Measurements from ENCODE around the gene ATP6V0A4. TPM values are rescaled to one million over a fixed set of nuclear protein-coding genes. Genes with fewer than 3 reads are reported as not detected.

ATP6V0A4 gene
- total RNA-seq, 4 donors from 2014 or later: not detected

GRCh38 chr7:138668229-138668596 lies 129.8 kb downstream of the ATP6V0A4 start:
- no peak for TF ChIP-seq CTCF (IDR thresholded peaks at IDR 0.05 in 4 of 5, conservative IDR thresholded peaks at IDR 0.05 in 1 of 5)
- no peak for TF ChIP-seq POLR2A (IDR thresholded peaks at IDR 0.05)
- H3K4me3 ChIP-seq: no peak overlapping the region
- H3K27ac ChIP-seq: no peak overlapping the region
- H3K27me3 ChIP-seq: peaks cover 0 to 13% (median 5%) of the 10 kb centered on the region in 3 donors
- H3K4me1 ChIP-seq: no peaks in the 10 kb centered on the region
- intact Hi-C loops (cut with DNase I; ENCODE audit: low total_unique reads): no loop called here
- H3K36me3 ChIP-seq: no peaks in the 10 kb centered on the region
- DNase-seq: no peak
- no peaks in the 10 kb centered on the region for H3K9me3 ChIP-seq
- in situ Hi-C loops (cut with MboI; ENCODE audit: low sequenced_read_pairs in 4 of 4): no loop called here
- ATAC-seq: no peak

- no peaks in the 10 kb centered on the region for H3K4me1 ChIP-seq
- no peaks in the 10 kb centered on the region for H3K9me3 ChIP-seq
- in situ Hi-C loops (cut with MboI; ENCODE audit: low sequenced_read_pairs in 4 of 4) (no loop called here), intact Hi-C loops (cut with DNase I; ENCODE audit: low total_unique reads) (no loop called here)
- peaks cover 0 to 17% (median 5%) of the 10 kb centered on the region in 3 donors for H3K27me3 ChIP-seq
- no peak overlapping the region for H3K4me3 ChIP-seq
- no peaks in the 10 kb centered on the region for H3K36me3 ChIP-seq
- TF ChIP-seq CTCF (IDR thresholded peaks at IDR 0.05 in 4 of 5, conservative IDR thresholded peaks at IDR 0.05 in 1 of 5) (no peak), POLR2A (IDR thresholded peaks at IDR 0.05) (no peak)
- ATAC-seq: no peak
- H3K27ac ChIP-seq: no peak overlapping the region
- no peak for DNase-seq
These were observed 130.3 kb downstream of the ATP6V0A4 start for GRCh38 chr7:138667535-138668228.

GRCh38 chr7:138666385-138666784 lies 131.6 kb downstream of the ATP6V0A4 start:
- no peak overlapping the region for H3K27ac ChIP-seq
- ATAC-seq: no peak
- in situ Hi-C loops (cut with MboI; ENCODE audit: low sequenced_read_pairs in 4 of 4) (no loop called here), intact Hi-C loops (cut with DNase I; ENCODE audit: low total_unique reads) (no loop called here)
- H3K4me3 ChIP-seq: no peak overlapping the region
- TF ChIP-seq POLR2A (IDR thresholded peaks at IDR 0.05): no peak
- TF ChIP-seq CTCF (IDR thresholded peaks at IDR 0.05 in 4 of 5, conservative IDR thresholded peaks at IDR 0.05 in 1 of 5): no peak
- DNase-seq: no peak
- H3K4me1 ChIP-seq: no peaks in the 10 kb centered on the region
- no peaks in the 10 kb centered on the region for H3K9me3 ChIP-seq
- H3K27me3 ChIP-seq: peaks cover 0 to 20% (median 5%) of the 10 kb centered on the region in 3 donors
- no peaks in the 10 kb centered on the region for H3K36me3 ChIP-seq

DNA sequence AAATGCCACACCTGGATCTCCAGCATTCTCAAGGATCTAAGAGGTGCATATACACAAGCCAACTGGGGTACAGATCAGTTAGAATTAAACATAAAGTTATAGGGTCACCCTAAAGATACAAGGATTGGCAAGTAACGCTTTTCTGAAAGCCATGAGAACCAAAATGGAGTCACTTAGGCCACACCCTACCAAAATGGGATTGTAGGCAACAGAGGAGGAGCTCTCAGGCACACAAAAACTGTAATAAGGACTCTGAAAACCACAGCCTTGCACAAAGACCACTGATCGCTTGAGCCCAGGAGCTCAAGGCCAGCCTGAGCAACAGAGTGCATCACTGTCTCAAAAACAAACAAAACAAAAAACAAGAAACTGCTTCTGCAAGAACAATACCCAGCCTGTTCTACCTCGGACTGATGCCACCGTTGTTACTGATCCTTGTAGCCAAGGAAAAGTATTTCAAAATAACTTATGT lies 132.3 kb downstream of the ATP6V0A4 start:
- intact Hi-C loops (cut with DNase I; ENCODE audit: low total_unique reads): no loop called here
- Histone ChIP-seq H3K27me3 (peaks cover 0 to 20% (median 5%) of the 10 kb centered on the region in 3 donors), H3K4me1 (no peaks in the 10 kb centered on the region), H3K27ac (no peak overlapping the region), H3K36me3 (no peaks in the 10 kb centered on the region), H3K9me3 (no peaks in the 10 kb centered on the region), H3K4me3 (no peak overlapping the region)
- TF ChIP-seq POLR2A (IDR thresholded peaks at IDR 0.05): no peak
- TF ChIP-seq CTCF (IDR thresholded peaks at IDR 0.05 in 4 of 5, conservative IDR thresholded peaks at IDR 0.05 in 1 of 5): no peak
- in situ Hi-C loops (cut with MboI; ENCODE audit: low sequenced_read_pairs in 4 of 4): no loop called here
- DNase-seq (no peak), ATAC-seq (no peak)
